Measurements from ENCODE around the gene MASP1. TPM values are rescaled to one million over a fixed set of nuclear protein-coding genes. Genes with fewer than 3 reads are reported as not detected.

MASP1 gene
- total RNA-seq, 1 donor from 2014 or later, result 17.8 TPM

- DNase-seq (ENCODE audit: low spot score), result no peak
Measured at GRCh38 chr3:187293516-187294430, 2.2 kb upstream of the MASP1 start.

- DNase-seq (ENCODE audit: low spot score), result no peak
Measured at GRCh38 chr3:187292631-187293515, 1.3 kb upstream of the MASP1 start.

DNA sequence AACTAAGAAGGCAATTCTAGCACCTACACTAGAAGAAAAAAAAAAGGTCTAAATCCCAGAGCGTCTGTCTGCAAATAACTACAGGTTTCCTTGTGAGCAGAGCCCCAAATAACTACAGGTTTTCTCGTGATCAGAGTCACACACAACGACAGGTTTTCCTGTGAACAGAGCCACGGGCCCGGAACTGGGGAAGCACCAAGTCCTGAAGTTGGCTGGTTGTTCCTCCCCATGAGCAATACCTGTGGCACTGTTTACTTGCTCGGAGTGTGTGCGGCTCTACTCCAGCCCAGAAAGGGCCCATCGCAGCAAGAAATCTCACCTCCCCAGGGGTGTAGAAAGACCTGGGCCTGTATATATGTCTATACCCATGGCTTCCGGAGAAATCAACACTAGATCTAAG, 644 bp upstream of the MASP1 start:
- DNase-seq (ENCODE audit: low spot score), result no peak

- no peak for DNase-seq (ENCODE audit: low spot score)
Measured at GRCh38 chr3:187291001-187291511, 481 bp downstream of the MASP1 start.

DNA sequence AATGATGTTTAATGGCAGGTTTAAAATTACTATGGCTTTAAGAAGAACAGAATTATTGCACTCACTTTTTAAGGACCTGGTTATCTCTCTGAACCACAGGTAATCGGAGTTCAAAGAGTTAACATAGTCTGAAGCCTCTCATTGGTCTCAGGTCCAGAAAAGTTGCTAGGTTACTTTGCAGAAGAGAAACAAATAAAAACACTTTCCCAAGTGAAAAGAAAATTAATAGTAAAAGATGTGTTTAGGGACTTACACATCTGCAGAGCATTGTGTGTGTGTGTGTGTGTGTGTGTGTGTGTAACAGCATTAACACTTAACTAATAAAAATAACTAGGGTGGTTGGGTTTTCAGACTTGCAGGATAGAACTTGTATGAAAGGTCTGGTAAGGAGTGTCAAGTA, 1.0 kb downstream of the MASP1 start:
- DNase-seq (ENCODE audit: low spot score), result no peak

DNA sequence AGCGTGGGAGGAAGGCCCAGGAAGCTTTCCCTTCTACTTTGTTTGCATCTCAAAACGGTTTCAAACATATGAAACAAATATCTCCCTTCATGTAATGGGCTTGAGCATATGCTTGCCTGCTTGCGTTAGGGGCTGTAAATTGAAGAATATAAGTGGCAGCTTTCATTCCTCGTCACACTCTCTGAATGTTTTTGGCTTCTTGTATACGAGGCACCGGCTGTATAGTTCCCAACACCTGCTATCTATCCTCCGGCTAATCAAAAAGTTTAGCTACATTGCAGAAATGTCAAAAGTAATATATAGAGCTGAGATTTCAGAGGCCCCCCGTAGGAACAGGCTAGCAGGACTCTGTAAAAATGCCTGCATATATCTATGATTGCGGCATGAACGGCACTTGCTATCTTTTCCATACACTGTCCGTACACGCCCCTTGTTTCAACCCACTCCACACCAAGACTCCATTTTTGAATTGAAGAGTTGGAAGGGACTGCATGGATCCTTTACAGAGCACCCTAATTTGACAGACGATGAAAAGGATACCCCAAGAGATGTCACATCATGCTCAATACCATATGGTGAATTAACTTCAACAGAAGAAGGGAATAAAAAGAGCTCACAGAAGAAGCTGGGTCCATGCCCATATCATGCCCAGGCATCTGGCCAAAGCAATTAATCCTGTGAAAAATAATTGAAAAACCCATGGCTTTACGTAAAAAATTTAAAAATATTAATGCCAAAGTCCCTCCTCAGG, 2.5 kb downstream of the MASP1 start:
- DNase-seq (ENCODE audit: low spot score), result no peak

- DNase-seq (ENCODE audit: low spot score), result no peak
Measured at GRCh38 chr3:187288131-187288854, 3.2 kb downstream of the MASP1 start.

DNA sequence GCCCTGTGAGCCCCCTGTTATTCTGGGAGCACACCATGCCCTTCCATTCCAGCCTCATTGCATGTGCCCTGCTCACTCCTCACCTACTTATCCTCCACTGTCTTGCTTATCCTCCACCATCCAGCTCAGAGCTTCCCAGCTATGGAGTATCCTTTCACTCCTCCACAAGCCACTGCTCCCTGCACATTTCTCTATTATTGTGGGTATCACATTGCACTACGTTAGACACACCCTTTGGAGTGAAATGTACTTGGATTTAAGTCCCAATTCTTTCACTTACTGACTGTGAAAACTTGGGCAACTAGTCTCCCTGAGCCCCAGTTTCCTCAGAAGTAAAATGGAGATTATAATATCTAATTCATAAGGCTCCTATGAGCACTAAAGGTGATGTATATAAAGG, 4.3 kb downstream of the MASP1 start:
- no peak for DNase-seq (ENCODE audit: low spot score)

DNA sequence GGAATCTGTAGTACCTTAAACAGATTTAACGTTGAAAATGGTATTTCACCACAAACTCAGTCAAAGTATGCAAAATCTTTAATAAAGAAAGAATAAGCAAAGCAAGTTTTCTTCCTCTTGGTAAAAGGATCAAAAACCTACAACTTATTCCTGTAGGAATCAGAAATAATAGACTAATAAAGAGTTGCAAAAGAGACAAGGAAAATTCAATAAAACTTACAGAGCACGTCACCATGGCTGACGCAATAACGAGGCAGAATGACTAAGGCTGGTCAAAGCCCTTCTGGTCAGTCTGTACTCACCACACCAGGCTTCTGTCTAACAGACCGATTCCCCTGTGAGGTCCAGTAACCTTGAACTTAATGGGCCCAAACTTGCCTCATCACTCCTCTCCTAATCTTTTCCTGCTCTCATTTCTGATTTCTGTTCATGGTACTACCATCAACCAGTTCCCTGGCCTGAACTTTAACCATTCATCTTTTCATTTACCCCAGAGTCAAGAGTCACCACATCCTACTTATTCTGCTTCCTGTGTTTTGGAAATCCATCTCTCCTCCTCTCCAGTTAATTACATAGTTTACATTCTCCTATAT, 5.0 kb downstream of the MASP1 start:
- DNase-seq (ENCODE audit: low spot score), result no peak

GRCh38 chr3:187281191-187281714, 10.3 kb downstream of the MASP1 start:
- no peak for DNase-seq (ENCODE audit: low spot score)

- DNase-seq (ENCODE audit: low spot score), result no peak
Measured at GRCh38 chr3:187280644-187281043, 10.9 kb downstream of the MASP1 start.

GRCh38 chr3:187277129-187277462, 14.4 kb downstream of the MASP1 start:
- no peak for DNase-seq (ENCODE audit: low spot score)

- no peak for DNase-seq (ENCODE audit: low spot score)
Measured at GRCh38 chr3:187276397-187277128, 15.0 kb downstream of the MASP1 start.

GRCh38 chr3:187274977-187275338, 16.6 kb downstream of the MASP1 start:
- no peak for DNase-seq (ENCODE audit: low spot score)

GRCh38 chr3:187274315-187274976, 17.1 kb downstream of the MASP1 start:
- DNase-seq (ENCODE audit: low spot score), result no peak

DNA sequence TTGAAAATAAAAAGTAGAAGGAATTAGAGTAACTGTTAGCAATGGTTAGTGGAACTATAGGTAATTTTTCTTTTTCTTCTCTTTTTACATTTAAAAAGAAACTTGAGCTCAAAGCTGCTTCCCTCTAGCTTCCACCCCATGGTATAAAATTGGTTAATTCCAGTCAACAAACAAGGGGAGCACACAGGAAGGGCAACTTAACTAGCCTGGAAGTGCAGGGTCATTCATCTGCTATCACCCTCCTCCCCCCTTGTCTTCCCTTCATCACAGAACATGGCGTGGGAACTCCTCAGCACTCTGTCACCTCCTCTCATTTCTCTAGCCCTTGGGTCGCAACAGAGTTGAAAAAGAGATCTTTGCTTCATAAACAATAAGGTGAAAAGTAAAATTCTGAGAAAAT, 20.0 kb downstream of the MASP1 start:
- no peak for DNase-seq (ENCODE audit: low spot score)

DNA sequence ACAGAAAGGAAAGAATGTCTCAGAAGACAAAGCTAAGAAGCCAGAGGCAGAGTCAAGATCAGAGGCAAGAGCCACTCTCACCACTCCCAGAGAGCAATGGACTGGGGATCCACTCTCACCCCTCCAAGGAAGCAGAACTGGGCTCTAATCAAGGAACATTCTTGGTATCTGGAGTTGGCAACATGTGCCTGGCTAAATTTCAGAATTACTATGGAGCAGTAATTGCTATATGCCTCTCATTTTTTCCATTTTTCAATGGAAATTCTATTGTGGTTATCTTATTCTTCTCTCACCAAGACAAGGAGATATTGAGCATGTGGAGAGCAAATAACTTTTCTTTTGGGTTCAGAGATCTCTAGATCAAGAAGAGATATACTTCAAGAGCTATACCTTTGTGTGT, 22.1 kb downstream of the MASP1 start:
- DNase-seq (ENCODE audit: low spot score), result no peak

DNA sequence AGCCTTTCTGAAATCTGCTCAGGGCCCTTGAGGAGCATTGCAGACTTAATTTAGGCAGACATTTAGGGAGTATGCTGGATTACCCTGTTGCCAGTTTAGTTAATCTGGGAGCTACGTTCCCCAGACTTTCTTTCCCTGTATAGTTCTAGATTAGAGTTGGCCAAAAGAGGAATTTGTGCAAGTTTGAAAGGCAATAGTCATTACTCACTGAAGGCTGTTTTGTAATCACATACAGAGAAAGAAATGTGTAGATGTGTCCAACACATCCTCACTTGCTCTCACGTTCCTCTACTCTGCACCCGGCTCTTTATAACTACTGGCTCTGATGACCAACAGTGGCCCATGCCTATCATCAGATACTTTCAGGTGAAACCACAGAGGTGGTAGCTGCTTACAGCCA, 24.2 kb downstream of the MASP1 start:
- DNase-seq (ENCODE audit: low spot score), result no peak

- no peak for DNase-seq (ENCODE audit: low spot score)
Measured at GRCh38 chr3:187266691-187267090, 24.8 kb downstream of the MASP1 start.

Measured in mucosa of gallbladder (tissue), 1 donor.